ENCODE results near the gene SAT2.
"Not testable (repeated sequence)": the region's sequence is repeated elsewhere in the genome, so short reads cannot be mapped to it uniquely, and the experiment has no call there.

SAT2 gene

GRCh38 chr17:7647018-7647417, 19.4 kb upstream of the SAT2 start:
- Mint-ChIP-seq H3K4me1 (peaks cover 25% of the 10 kb centered on the region), H3K27ac (no peak overlapping the region), H3K27me3 (peaks cover 54% of the 10 kb centered on the region), H3K9me3 (no peaks in the 10 kb centered on the region), H3K4me3 (no peak overlapping the region), H3K36me3 (no peaks in the 10 kb centered on the region)
- no peak for ATAC-seq

- no peak overlapping the region for H3K27ac Mint-ChIP-seq
These were observed 18.8 kb upstream of the SAT2 start for GRCh38 chr17:7646457-7646856.

GRCh38 chr17:7644775-7645174, 17.2 kb upstream of the SAT2 start:
- ATAC-seq: peak; percentile 56
- H3K9me3 Mint-ChIP-seq: peaks cover 2% of the 10 kb centered on the region
- no peak overlapping the region for H3K27ac Mint-ChIP-seq
- H3K36me3 Mint-ChIP-seq: no peaks in the 10 kb centered on the region
- H3K4me3 Mint-ChIP-seq: no peak overlapping the region
- peaks cover 31% of the 10 kb centered on the region for H3K27me3 Mint-ChIP-seq
- H3K4me1 Mint-ChIP-seq: peaks cover 9% of the 10 kb centered on the region

More at GRCh38 chr17:7646457-7646856, 18.8 kb upstream of the SAT2 start:
- ATAC-seq: no peak
- no peak overlapping the region for H3K4me3 Mint-ChIP-seq
- H3K27me3 Mint-ChIP-seq: peaks cover 48% of the 10 kb centered on the region
- peaks cover 2% of the 10 kb centered on the region for H3K9me3 Mint-ChIP-seq
- peaks cover 25% of the 10 kb centered on the region for H3K4me1 Mint-ChIP-seq
- no peaks in the 10 kb centered on the region for H3K36me3 Mint-ChIP-seq

GRCh38 chr17:7641635-7642034, 14.0 kb upstream of the SAT2 start:
- not testable (repeated sequence) for H3K36me3 Mint-ChIP-seq, H3K27me3 Mint-ChIP-seq, H3K4me3 Mint-ChIP-seq, H3K27ac Mint-ChIP-seq, ATAC-seq, H3K9me3 Mint-ChIP-seq
- H3K4me1 Mint-ChIP-seq: peaks cover 14% of the 10 kb centered on the region

DNA sequence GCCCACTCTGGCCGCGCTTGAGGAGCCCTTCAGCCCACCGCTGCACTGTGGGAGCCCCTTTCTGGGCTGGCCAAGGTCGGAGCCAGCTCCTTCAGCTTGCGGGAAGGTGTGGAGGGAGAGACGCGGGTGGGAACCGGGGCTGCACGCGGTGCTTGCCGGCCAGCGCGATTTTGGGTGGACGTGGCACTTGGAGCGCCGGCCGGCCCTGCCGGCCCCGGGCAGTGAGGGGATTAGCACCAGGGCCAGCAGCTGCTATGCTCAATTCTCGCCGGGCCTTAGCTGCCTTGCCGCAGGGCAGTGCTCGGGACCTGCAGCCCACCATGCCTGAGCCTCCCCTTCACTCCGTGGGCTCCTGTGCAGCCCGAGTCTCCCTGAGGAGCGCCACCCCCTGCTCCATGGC, 13.2 kb upstream of the SAT2 start:
- Mint-ChIP-seq H3K4me3 (no peak overlapping the region), H3K9me3 (peaks cover 2% of the 10 kb centered on the region), H3K27me3 (no peaks in the 10 kb centered on the region), H3K4me1 (peaks cover 14% of the 10 kb centered on the region), H3K27ac (no peak overlapping the region), H3K36me3 (no peaks in the 10 kb centered on the region)
- ATAC-seq: no peak

DNA sequence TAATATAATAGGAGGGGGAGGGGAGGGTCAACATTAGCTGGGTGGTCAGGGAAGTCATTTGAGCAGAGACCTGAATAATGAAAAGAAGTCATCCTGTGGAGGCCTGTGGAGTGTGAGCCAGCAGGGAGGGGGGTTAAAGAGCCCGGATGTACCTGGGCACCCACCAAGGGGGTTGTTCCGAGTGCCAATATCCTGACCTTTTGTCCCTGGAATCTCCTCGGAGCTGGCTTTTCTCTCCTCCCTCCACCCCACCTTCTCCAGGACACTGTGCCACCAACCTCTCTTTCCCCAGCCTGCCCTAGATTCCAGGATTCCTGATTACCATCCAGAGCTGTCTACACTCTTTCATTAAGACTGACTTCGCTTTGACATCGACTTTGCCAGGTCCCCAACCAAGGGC, 8.5 kb upstream of the SAT2 start:
- H3K4me1 Mint-ChIP-seq: peaks cover 6% of the 10 kb centered on the region
- no peak overlapping the region for H3K27ac Mint-ChIP-seq
- H3K9me3 Mint-ChIP-seq: no peaks in the 10 kb centered on the region
- no peak overlapping the region for H3K4me3 Mint-ChIP-seq
- no peak for ATAC-seq
- H3K36me3 Mint-ChIP-seq: no peaks in the 10 kb centered on the region
- no peaks in the 10 kb centered on the region for H3K27me3 Mint-ChIP-seq

GRCh38 chr17:7634384-7634783, 6.8 kb upstream of the SAT2 start:
- no peak overlapping the region for H3K27ac Mint-ChIP-seq
- H3K27me3 Mint-ChIP-seq: no peaks in the 10 kb centered on the region
- no peaks in the 10 kb centered on the region for H3K36me3 Mint-ChIP-seq
- no peak for ATAC-seq
- H3K9me3 Mint-ChIP-seq: no peaks in the 10 kb centered on the region
- H3K4me1 Mint-ChIP-seq: peaks cover 3% of the 10 kb centered on the region
- no peak overlapping the region for H3K4me3 Mint-ChIP-seq

- H3K36me3 Mint-ChIP-seq: no peaks in the 10 kb centered on the region
- H3K4me1 Mint-ChIP-seq: no peaks in the 10 kb centered on the region
- no peaks in the 10 kb centered on the region for H3K9me3 Mint-ChIP-seq
- no peaks in the 10 kb centered on the region for H3K27me3 Mint-ChIP-seq
- no peak overlapping the region for H3K27ac Mint-ChIP-seq
- H3K4me3 Mint-ChIP-seq: no peak overlapping the region
- no peak for ATAC-seq
These were observed 5.5 kb upstream of the SAT2 start for GRCh38 chr17:7633093-7633492.

GRCh38 chr17:7632492-7632894, 4.9 kb upstream of the SAT2 start:
- H3K27ac Mint-ChIP-seq: no peak overlapping the region
- ATAC-seq: no peak
- H3K4me1 Mint-ChIP-seq: no peaks in the 10 kb centered on the region
- H3K27me3 Mint-ChIP-seq: no peaks in the 10 kb centered on the region
- H3K9me3 Mint-ChIP-seq: no peaks in the 10 kb centered on the region
- H3K36me3 Mint-ChIP-seq: no peaks in the 10 kb centered on the region
- H3K4me3 Mint-ChIP-seq: no peak overlapping the region

- no peak overlapping the region for H3K27ac Mint-ChIP-seq
- no peaks in the 10 kb centered on the region for H3K36me3 Mint-ChIP-seq
- no peak for ATAC-seq
- H3K4me1 Mint-ChIP-seq: peaks cover 5% of the 10 kb centered on the region
- no peaks in the 10 kb centered on the region for H3K27me3 Mint-ChIP-seq
- H3K4me3 Mint-ChIP-seq: no peak overlapping the region
- no peaks in the 10 kb centered on the region for H3K9me3 Mint-ChIP-seq
These were observed 4.1 kb upstream of the SAT2 start for GRCh38 chr17:7631398-7632380.

- H3K4me1 Mint-ChIP-seq: peaks cover 11% of the 10 kb centered on the region
- no peak within 1 kb of the TSS for H3K4me3 Mint-ChIP-seq
- H3K27me3 Mint-ChIP-seq: no peaks in the 10 kb centered on the region
- no peaks in the 10 kb centered on the region for H3K9me3 Mint-ChIP-seq
- ATAC-seq: no peak
- H3K36me3 Mint-ChIP-seq: no peaks in the 10 kb centered on the region
- H3K27ac Mint-ChIP-seq: no peak within 1 kb of the TSS
These were observed 2.4 kb upstream of the SAT2 start, which contains the start of gene SHBG for GRCh38 chr17:7629939-7630571. Gene SHBG (plus strand): TSS chr17:7630135. CDS start chr17:7630173, 38 bp downstream.

DNA sequence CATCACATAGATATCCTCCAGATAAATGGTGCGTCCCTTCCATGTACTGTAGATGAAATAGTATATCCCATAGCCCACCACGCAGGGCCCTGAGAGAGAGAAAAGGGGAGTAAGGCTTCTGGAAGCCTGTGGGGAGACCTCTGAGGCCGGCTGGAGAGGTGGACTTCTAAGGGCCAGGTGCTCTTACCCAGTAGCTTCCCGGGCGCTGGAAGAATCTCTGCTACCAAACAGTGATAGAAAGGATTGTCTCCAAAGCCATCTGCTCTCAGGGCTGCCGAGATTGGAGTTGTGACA, 718 bp downstream of the SAT2 start:
- Mint-ChIP-seq H3K9me3 (no peaks in the 10 kb centered on the region), H3K4me3 (peak overlapping the region; percentile 87), H3K27ac (peak overlapping the region; percentile 82), H3K4me1 (peaks cover 11% of the 10 kb centered on the region), H3K36me3 (no peaks in the 10 kb centered on the region), H3K27me3 (no peaks in the 10 kb centered on the region)
- ATAC-seq: no peak

DNA sequence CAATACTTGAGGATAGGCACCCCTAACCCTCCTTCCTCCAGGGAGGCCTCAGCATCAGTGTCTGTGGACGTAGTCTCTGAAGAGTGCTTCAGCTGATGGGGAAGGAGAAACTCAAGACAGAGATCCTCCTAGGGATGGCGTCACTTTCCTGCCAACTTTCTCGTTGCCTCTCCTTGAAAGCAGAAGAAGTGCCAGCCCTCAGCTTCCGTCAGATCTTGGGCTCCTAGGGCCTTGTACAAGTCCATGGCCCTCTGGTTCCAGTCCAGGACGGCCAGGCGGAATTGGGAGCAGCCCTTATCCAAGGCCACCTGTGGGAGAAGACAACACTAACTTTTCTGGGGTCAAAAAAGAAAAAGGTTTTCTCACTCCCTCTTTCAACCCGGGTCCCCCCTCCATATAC, 1.3 kb downstream of the SAT2 start:
- no peaks in the 10 kb centered on the region for H3K27me3 Mint-ChIP-seq
- peaks cover 11% of the 10 kb centered on the region for H3K4me1 Mint-ChIP-seq
- H3K27ac Mint-ChIP-seq: no peak overlapping the region
- ATAC-seq: no peak
- H3K4me3 Mint-ChIP-seq: peak overlapping the region; percentile 87
- no peaks in the 10 kb centered on the region for H3K36me3 Mint-ChIP-seq
- H3K9me3 Mint-ChIP-seq: no peaks in the 10 kb centered on the region

DNA sequence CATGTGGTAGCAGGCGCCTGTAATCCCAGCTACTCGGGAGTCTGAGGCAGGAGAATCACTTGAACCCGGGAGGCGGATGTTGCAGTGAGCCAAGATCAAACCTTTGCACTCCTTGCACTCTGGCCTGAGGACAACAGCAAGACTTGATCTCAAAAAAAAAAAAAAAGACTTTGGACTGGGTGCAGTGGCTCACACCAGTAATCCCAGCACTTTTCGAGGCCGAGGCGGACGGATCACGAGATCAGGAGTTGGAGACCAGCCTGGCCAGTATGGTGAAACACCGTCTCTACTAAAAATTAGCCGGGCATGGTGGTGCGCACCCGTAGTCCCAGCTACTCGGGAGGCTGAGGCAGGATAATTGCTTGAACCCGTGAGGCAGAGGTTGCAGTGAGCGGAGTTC, 1.9 kb downstream of the SAT2 start:
- not testable (repeated sequence) for H3K36me3 Mint-ChIP-seq, H3K27ac Mint-ChIP-seq, H3K4me3 Mint-ChIP-seq, ATAC-seq, H3K27me3 Mint-ChIP-seq, H3K9me3 Mint-ChIP-seq
- peaks cover 11% of the 10 kb centered on the region for H3K4me1 Mint-ChIP-seq

DNA sequence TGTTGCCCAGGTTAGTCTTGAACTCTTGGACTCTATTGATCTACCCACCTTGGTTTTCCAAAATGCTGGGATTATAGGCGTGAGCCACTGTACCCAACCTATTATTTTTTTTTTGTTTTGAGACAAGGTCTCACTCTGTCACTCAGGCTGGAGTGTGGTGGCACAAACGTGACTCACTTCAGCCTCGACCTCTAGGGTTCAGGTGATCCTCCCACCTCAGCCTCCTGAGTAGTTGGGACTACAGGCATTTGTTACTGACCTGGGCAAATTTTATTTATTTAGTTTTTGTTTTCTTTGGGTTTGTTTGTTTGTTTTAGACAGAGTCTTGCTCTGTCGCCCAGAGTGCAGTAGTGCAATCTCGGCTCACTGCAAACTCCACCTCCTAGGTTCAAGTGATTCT, 4.0 kb downstream of the SAT2 start:
- no peak overlapping the region for H3K27ac Mint-ChIP-seq
- H3K36me3 Mint-ChIP-seq: no peaks in the 10 kb centered on the region
- ATAC-seq: no peak
- H3K27me3 Mint-ChIP-seq: no peaks in the 10 kb centered on the region
- H3K4me1 Mint-ChIP-seq: peaks cover 13% of the 10 kb centered on the region
- H3K9me3 Mint-ChIP-seq: no peaks in the 10 kb centered on the region
- H3K4me3 Mint-ChIP-seq: no peak overlapping the region

DNA sequence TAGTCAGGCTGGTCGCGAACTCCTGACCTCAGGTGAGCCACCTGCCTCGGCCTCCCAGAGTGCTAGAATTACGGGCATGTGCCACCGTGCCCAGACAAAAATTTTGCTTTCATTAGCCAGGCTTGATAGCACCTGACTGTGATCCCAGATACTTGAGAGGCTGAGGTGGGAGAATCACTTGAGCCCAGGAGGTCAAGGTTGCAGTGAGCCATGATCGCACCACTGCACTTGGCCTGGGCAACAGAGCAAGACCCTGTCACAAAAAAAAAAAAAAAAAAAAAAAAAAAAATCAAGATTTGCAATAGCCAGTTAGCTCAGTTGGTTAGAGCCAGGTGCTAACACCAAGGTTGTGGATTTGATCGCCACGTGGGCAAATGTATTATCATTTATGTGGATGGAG, 6.8 kb downstream of the SAT2 start:
- no peak overlapping the region for H3K4me3 Mint-ChIP-seq
- ATAC-seq: no peak
- H3K27ac Mint-ChIP-seq: no peak overlapping the region
- H3K36me3 Mint-ChIP-seq: no peaks in the 10 kb centered on the region
- H3K9me3 Mint-ChIP-seq: no peaks in the 10 kb centered on the region
- peaks cover 4% of the 10 kb centered on the region for H3K4me1 Mint-ChIP-seq
- H3K27me3 Mint-ChIP-seq: no peaks in the 10 kb centered on the region
